HepG2 (cell line): Measurements from ENCODE around the gene NIN. TPM values are rescaled to one million over a fixed set of nuclear protein-coding genes. Genes with fewer than 3 reads are reported as not detected.

Source experiments
- ATAC-seq: fragments of 200-7000 bp; cut with Tn5 transposase; 3 replicates; pipeline ENCODE4 v1.9.1; 2020; ENCODE audit warnings: mild to moderate bottlenecking, moderate library complexity
- BruUV-seq: library from RNA; stranded (reverse); fragments of 400-500 nt; replicated peaks from 2 replicates; lab custom pipeline; 2021; lab: Mats Ljungman, UMichigan
- CTCF ChIA-PET: fragments of 300-600 bp; formaldehyde crosslinking; extraction: SDS; loops from one replicate; lab custom pipeline; 2021; ENCODE audit warnings: low total read pairs, inconsistent platforms, low intra/inter-chr PET ratio; lab: Yijun Ruan, JAX
- POLR2A ChIA-PET: fragments of 350-600 bp; sonication (Branson Sonifier 250); formaldehyde crosslinking; loops from one replicate; lab custom pipeline; 2020; ENCODE audit warnings: antibody characterized with exemption, inconsistent platforms; lab: Yijun Ruan, JAX
- DNase-seq: peaks from one replicate; pipeline ENCODE4 v3.0.0-alpha.2; 2015; ENCODE audit warnings: low spot score
- FAIRE-seq: peaks from 3 replicates; lab custom pipeline; 2011; peaks lifted over from hg19 to GRCh38; lab: Jason Lieb, UNC
- H2AFZ ChIP-seq: one replicate; pipeline ENCODE4 v1.6.1; 2011; ENCODE audit warnings: low read length, inconsistent platforms
- H3K27ac ChIP-seq: fragments of 300-600 bp; 3 replicates; pipeline ENCODE4 v1.8.0; 2011; ENCODE audit warnings: mixed run types, mild to moderate bottlenecking, mixed read lengths, low read length, inconsistent platforms; ENCODE audit not compliant: insufficient read depth; ENCODE audit errors: extremely low read length
- H3K27me3 ChIP-seq, 2 experiments: fragments of 200-600 bp in 1 of 2; 2 replicates in 1 of 2; 3 replicates in 1 of 2; pipeline versions ENCODE4 v1.6.0 to v1.8.0; 2011; ENCODE audit warnings: low read length in 2 of 2, mild to moderate bottlenecking in 2 of 2, moderate library complexity in 2 of 2, inconsistent platforms in 1 of 2; ENCODE audit not compliant: insufficient read depth in 2 of 2, control insufficient read depth in 1 of 2
- H3K36me3 ChIP-seq, 2 experiments: fragments of 200-600 bp in 1 of 2; replicated peaks in 1 of 2; 2 replicates in 1 of 2; 3 replicates in 1 of 2; pipeline versions ENCODE4 v1.5.1 to v1.8.0; 2011; ENCODE audit warnings: low read length in 2 of 2, inconsistent platforms in 1 of 2; ENCODE audit not compliant: insufficient read depth in 2 of 2, control insufficient read depth in 1 of 2
- H3K4me1 ChIP-seq: 2 replicates; pipeline ENCODE4 v1.5.1; 2012; ENCODE audit warnings: low read length, inconsistent platforms; ENCODE audit not compliant: insufficient read depth
- H3K4me2 ChIP-seq: 2 replicates; pipeline ENCODE4 v1.6.0; 2011; ENCODE audit warnings: low read depth, low read length, inconsistent platforms
- H3K4me3 ChIP-seq, 3 experiments: fragments of 200-600 bp in 1 of 3; sonication (generic), shearing (Covaris generic) in 1 of 3; replicated peaks in 1 of 3; 2 replicates each; pipeline ENCODE4 v1.5.1; 2011 to 2016; ENCODE audit warnings: low read length in 3 of 3, inconsistent platforms in 2 of 3, low read depth in 2 of 3, mild to moderate bottlenecking in 2 of 3, control low read depth in 1 of 3, mixed read lengths in 1 of 3; ENCODE audit not compliant: insufficient read depth in 1 of 3
- H3K79me2 ChIP-seq: one replicate; pipeline ENCODE4 v1.6.1; 2011; ENCODE audit warnings: low read length, inconsistent platforms; ENCODE audit not compliant: insufficient read depth
- H3K9ac ChIP-seq: 2 replicates; pipeline ENCODE4 v1.6.0; 2011; ENCODE audit warnings: mild to moderate bottlenecking, low read depth, low read length, inconsistent platforms; ENCODE audit not compliant: insufficient read depth
- H3K9me3 ChIP-seq: 2 replicates; pipeline ENCODE4 v1.5.1; 2012; ENCODE audit warnings: mild to moderate bottlenecking, low read length
- H4K20me1 ChIP-seq: 2 replicates; pipeline ENCODE4 v1.6.0; 2011; ENCODE audit warnings: inconsistent platforms, mild to moderate bottlenecking, low read length, moderate library complexity; ENCODE audit not compliant: insufficient read depth
- CBFB ChIP-seq: sonication (generic); formaldehyde crosslinking; IDR thresholded peaks from 2 replicates; pipeline ENCODE4 v1.4.0; 2020; ENCODE audit warnings: missing genetic modification reagents
- FOXK2 ChIP-seq: fragments of 450-650 bp; IDR thresholded peaks from 2 replicates; pipeline ENCODE4 v1.6.1; 2016
- GRHL1 ChIP-seq: sonication (generic); formaldehyde crosslinking; conservative IDR thresholded peaks from 2 replicates; pipeline ENCODE4 v1.8.0; 2022; ENCODE audit warnings: missing genetic modification reagents
- HNF4G ChIP-seq, 2 experiments: sonication (generic) in 1 of 2; formaldehyde crosslinking in 1 of 2; IDR thresholded peaks; 2 replicates each; pipeline versions ENCODE4 v1.4.0 to v1.6.1; 2011 to 2020; ENCODE audit warnings: borderline replicate concordance in 2 of 2, low read depth in 2 of 2, mild to moderate bottlenecking in 2 of 2, low read length in 1 of 2, missing genetic modification reagents in 1 of 2, moderate library complexity in 1 of 2
- NFAT5 ChIP-seq: sonication (generic); formaldehyde crosslinking; IDR thresholded peaks from 2 replicates; pipeline ENCODE4 v1.4.0; 2020; ENCODE audit warnings: missing genetic modification reagents
- NONO ChIP-seq, 2 experiments: fragments of 450-650 bp in 1 of 2; sonication (generic) in 1 of 2; formaldehyde crosslinking in 1 of 2; IDR thresholded peaks in 1 of 2; conservative IDR thresholded peaks in 1 of 2; 2 replicates each; pipeline versions ENCODE4 v1.6.1 to v1.8.0; 2017 to 2022; ENCODE audit warnings: mild to moderate bottlenecking in 1 of 2, missing genetic modification reagents in 1 of 2, moderate library complexity in 1 of 2
- PAX8 ChIP-seq: sonication (generic); formaldehyde crosslinking; IDR thresholded peaks from 2 replicates; pipeline ENCODE4 v1.8.0; 2022; ENCODE audit warnings: mild to moderate bottlenecking, missing genetic modification reagents, borderline replicate concordance
- POGZ ChIP-seq: sonication (generic); formaldehyde crosslinking; IDR thresholded peaks from 2 replicates; pipeline ENCODE4 v1.4.0; 2020; ENCODE audit warnings: mild to moderate bottlenecking, missing genetic modification reagents
- SP4 ChIP-seq: sonication (generic); formaldehyde crosslinking; IDR thresholded peaks from 2 replicates; pipeline ENCODE4 v1.8.1; 2023; ENCODE audit warnings: mild to moderate bottlenecking, missing genetic modification reagents
- ZNF737 ChIP-seq: sonication (generic); formaldehyde crosslinking; IDR thresholded peaks from 2 replicates; pipeline ENCODE4 v1.5.0; 2020; ENCODE audit warnings: missing genetic modification reagents, mild to moderate bottlenecking, borderline replicate concordance
- WGBS: methylation state at CpG from one replicate; pipeline ENCODE4 v1.1.6; 2017; ENCODE audit warnings: low lambda C conversion rate; 5-methylcytosine and 5-hydroxymethylcytosine counted together
- in situ Hi-C: cut with HindIII; loops from 2 replicates; pipeline ENCODE4 v1.10.0; 2017; ENCODE audit warnings: low pct_unique_long_range_greater_than_20kb; ENCODE audit not compliant: extremely low pct_ligation_motif_present
- intact Hi-C: fragments of 100-400 bp; cut with micrococcal nuclease; formaldehyde crosslinking; loops from one replicate; pipeline ENCODE4 v1.10.0; 2022; ENCODE audit not compliant: unreplicated experiment
- polyA plus RNA-seq, 8 experiments: library from polyadenylated mRNA; depleted of rRNA in 3 of 8; stranded (reverse) in 7 of 8; unstranded in 1 of 8; fragments of >200 nt; fragmentation: Illumina TruSeq in 4 of 8; extraction: Trizol in 4 of 8; gene quantifications; 2 replicates each; pipeline versions ENCODE4 v1.2.1 to v1.2.3, GENCODE V29; 2011 to 2016; ENCODE audit warnings: low read depth in 4 of 8, missing spikeins in 1 of 8, mixed read lengths in 1 of 8; ENCODE audit not compliant: insufficient read depth in 1 of 8
- total RNA-seq, 5 experiments: library from RNA; depleted of rRNA; stranded (reverse); fragments of >200 nt; fragmentation: Illumina TruSeq; extraction: Trizol; gene quantifications; 2 replicates each; pipeline ENCODE4 v1.2.3, GENCODE V29; 2016; ENCODE audit warnings: low read depth in 1 of 5

Gene NIN
- total and polyA plus RNA-seq, 2 of the 13 experiments (the other 11 are each of a cell fraction or from before 2014, with no cell fraction given): 2.8 to 9.7 TPM

GRCh38 chr14:50814161-50814560 lies 16.8 kb downstream of the NIN start (continued):
- TF ChIP-seq NFAT5 (no peak), NONO (IDR thresholded peaks at IDR 0.05) (no peak), NONO (CRISPR knock-in tag; conservative IDR thresholded peaks at IDR 0.05) (no peak), ZNF737 (CRISPR knock-in tag) (no peak)

GRCh38 chr14:50813544-50813863 lies 17.5 kb downstream of the NIN start:
- BruUV-seq: no TSS peak
- intact Hi-C loops: no loop called here
- FAIRE-seq: no peak
- no peak for TF ChIP-seq SP4 (CRISPR knock-in tag)
- no peak for TF ChIP-seq CBFB (CRISPR knock-in tag)
- TF ChIP-seq HNF4G (IDR thresholded peaks at IDR 0.05; ENCODE audit: borderline replicate concordance, low read depth, low read length): no peak
- TF ChIP-seq HNF4G (CRISPR knock-in tag; IDR thresholded peaks at IDR 0.05; ENCODE audit: borderline replicate concordance, low read depth): no peak
- TF ChIP-seq PAX8: no peak
- TF ChIP-seq POGZ (CRISPR knock-in tag): no peak
- TF ChIP-seq GRHL1 (CRISPR knock-in tag): no peak
- no peak for TF ChIP-seq FOXK2

More at GRCh38 chr14:50813544-50813863, 17.5 kb downstream of the NIN start:
- DNase-seq (no peak), ATAC-seq (no peak)
- ChIA-PET CTCF (no interaction called here), POLR2A (no interaction called here)
- Histone ChIP-seq H4K20me1 (no peaks in the 10 kb centered on the region), H3K36me3 (no peaks in the 10 kb centered on the region), H3K9me3 (no peaks in the 10 kb centered on the region), H3K27me3 (no peaks in the 10 kb centered on the region), H3K4me1 (peaks cover 12% of the 10 kb centered on the region), H3K4me2 (no peak overlapping the region), H2AFZ (no peak overlapping the region), H3K4me3 (no peak overlapping the region), H3K79me2 (no peaks in the 10 kb centered on the region), H3K9ac (no peak overlapping the region), H3K27ac (no peak overlapping the region)
- in situ Hi-C loops: no loop called here
- 97% methylated on average over 2 of the region's 2 CpGs for WGBS
